Activated naive CD4-positive, alpha-beta T cell treated with anti-CD3 and anti-CD28 coated beads, Interleukin-2, amount 10 ng/mL, durations not matched to agents 5 hours and 36 hours (primary cell): ENCODE data around the gene TNPO1. TPM values are rescaled to one million over a fixed set of nuclear protein-coding genes. Genes with fewer than 3 reads are reported as not detected.

Experiments
- microRNA-seq: library from miRNA; unstranded; fragments of <30 nt; microRNA quantifications from one replicate; pipeline ENCODE4 v1.2.0, GENCODE V29; 2022; ENCODE audit warnings: borderline microRNAs expressed, borderline replicate concordance
- total RNA-seq, 2 experiments: library from RNA; stranded (reverse); gene quantifications; one replicate each; pipeline ENCODE4 v1.2.3, GENCODE V29; 2021

TNPO1 gene
- 10 to 100 TPM; 65.7 to 68.1 TPM for total RNA-seq

DNA sequence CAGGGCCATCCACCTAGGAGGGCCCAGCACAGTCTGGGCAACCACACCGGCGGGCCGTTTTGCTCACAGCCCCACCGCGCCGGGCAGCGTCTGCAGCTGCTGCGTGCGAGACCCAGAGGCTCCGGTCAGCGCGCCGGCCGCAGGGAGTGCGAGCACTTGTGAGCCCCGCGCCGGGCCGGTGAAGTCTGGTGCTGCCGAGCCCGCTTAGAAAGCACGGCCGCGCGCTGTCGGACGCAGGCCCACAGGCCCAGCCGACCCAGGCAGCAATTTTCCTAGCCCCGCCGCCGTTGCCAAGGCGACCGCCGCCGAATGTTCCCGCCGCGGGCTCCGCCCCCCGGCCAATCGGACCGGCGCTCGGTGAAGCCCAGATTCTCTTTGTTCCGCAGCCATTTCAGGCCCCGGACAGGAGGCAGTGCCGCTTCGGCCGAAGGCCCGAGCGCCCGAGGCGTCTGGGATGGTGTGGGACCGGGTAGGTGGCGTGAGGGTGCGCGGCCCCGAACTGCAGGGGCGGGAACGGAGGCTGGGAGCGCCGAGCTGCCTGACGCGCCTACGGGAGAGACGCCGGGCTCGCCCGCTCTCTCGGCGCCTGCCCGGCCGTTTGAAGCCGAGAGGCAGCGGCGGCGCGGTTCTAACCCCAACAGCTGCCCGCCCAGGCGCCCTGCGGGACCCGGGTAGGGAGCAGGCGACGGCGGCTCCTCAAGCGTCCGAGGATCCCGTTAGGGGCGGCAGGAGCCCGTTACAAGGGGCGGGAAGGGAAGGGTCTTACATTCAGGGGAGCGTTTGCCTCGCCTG, at the start of gene TNPO1:
TNPO1 (plus strand) TSS at position 378 of the 792 bp plus-strand sequence; CDS start at position 455, 77 bp downstream.

DNA sequence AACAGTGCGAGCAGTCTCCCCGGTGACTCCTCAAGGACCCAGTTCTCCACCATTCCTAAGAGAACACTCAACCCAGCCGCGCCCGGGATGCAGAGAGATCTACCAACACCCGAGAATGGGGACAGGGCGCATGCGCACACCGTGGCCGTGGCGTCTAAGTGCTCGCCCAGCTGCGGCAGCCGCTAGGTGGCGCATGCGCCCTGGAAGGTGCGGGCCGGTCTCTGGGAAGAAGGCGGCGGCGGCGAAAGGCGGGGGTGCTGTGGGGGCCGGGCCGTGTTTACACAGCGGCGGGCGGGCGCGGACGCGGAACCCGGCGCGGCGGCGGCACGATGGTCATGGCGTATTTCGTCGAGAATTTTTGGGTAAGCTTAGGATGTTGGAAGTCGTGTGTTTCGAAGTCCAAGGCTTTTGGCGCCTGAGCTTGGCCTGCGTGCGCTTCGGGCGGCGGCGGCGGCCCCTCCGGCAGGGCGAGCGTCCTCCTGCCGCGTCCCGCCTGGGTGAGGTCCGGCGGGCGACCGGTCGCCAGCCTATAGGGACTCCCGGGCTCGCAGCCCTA, 139.4 kb downstream of the TNPO1 start, which contains the start of gene FCHO2:
FCHO2 (plus strand) TSS at position 274 of the 556 bp plus-strand sequence; CDS start at position 330, 56 bp downstream.

Small RNA genes within 50 kb of the gene (microRNA-seq; reads per million reads assigned to microRNA genes)
- gene MIR4804 = not detected

Other genes with a start within 250 kb of the TNPO1 start
- 1 to 10 TPM in 1 of 2 experiments, under 1 TPM in 1; 0.84 to 1.4 TPM for gene FCHO2, start 139.4 kb downstream of the TNPO1 start, total RNA-seq